ENCODE data around the gene ELAVL1. TPM values are rescaled to one million over a fixed set of nuclear protein-coding genes. Genes with fewer than 3 reads are reported as not detected.

ELAVL1 gene
- total and polyA plus RNA-seq, 8 donors, result 6.6 to 38.4 (median 26.2) TPM

DNA sequence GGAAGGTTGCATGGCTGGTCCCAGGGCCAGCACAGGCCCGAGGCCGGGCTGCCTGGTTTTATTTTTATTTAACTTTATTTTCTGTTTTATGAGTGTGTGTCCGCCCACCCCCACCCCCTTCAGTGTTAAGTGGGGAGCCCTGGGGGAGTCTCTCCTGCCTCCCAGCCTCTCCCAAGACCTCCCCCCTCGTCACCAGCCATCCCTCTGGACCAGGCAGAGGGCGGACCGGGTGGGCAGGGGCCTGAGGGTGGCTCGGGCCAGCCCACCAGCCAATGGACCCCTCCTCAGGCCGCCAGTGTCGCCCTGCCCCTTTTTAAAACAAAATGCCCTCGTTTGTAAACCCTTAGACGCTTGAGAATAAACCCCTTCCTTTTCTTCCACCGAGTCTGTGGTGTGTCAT lies 91.3 kb downstream of the ELAVL1 start:
- WGBS, 2 donors, result 50 to 52% methylated on average over 12 of the region's 12 CpGs
- Histone ChIP-seq H3K9me3 (no peaks in the 10 kb centered on the region), H3K27ac (no peak overlapping the region), H3K4me3 (no peak overlapping the region), H3K27me3 (peaks cover 0 to 6% (median 0%) of the 10 kb centered on the region in 4 donors), H3K4me1 (peaks cover 0 to 18% (median 6%) of the 10 kb centered on the region in 3 donors), H3K36me3 (peaks cover 4 to 29% (median 22%) of the 10 kb centered on the region in 3 donors)
- intact Hi-C loops (cut with DNase I), result no loop called here
- DNase-seq (peak in 1 of 6 donors; percentile 30), ATAC-seq (no peak), FAIRE-seq (no peak)
- TF ChIP-seq, protein P1, sequence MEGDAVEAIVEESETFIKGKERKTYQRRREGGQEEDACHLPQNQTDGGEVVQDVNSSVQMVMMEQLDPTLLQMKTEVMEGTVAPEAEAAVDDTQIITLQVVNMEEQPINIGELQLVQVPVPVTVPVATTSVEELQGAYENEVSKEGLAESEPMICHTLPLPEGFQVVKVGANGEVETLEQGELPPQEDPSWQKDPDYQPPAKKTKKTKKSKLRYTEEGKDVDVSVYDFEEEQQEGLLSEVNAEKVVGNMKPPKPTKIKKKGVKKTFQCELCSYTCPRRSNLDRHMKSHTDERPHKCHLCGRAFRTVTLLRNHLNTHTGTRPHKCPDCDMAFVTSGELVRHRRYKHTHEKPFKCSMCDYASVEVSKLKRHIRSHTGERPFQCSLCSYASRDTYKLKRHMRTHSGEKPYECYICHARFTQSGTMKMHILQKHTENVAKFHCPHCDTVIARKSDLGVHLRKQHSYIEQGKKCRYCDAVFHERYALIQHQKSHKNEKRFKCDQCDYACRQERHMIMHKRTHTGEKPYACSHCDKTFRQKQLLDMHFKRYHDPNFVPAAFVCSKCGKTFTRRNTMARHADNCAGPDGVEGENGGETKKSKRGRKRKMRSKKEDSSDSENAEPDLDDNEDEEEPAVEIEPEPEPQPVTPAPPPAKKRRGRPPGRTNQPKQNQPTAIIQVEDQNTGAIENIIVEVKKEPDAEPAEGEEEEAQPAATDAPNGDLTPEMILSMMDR (IDR thresholded peaks at IDR 0.05), result no peak

DNA sequence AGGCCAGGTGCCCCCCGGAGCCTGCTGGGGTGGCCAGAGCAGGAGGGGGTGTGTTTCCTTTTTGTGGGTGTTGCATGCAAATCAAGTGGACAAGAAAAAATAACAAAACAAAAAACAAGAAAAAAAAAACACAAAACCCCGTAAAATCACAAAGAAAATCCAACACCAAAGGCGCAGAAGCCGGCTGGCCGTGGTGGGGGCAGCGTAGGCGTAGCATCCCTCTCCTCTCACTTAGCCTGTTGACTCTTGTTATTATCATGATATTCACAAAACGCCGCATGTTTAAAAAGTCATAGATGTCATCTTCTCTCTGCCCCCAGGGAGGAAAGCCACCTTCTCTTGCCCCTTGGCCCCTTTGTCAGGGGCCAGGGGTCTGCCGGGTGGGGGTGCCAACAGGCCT lies 91.8 kb downstream of the ELAVL1 start:
- no peak for ATAC-seq
- no peak for FAIRE-seq
- intact Hi-C loops (cut with DNase I), result no loop called here
- peaks cover 0 to 6% (median 0%) of the 10 kb centered on the region in 4 donors for H3K27me3 ChIP-seq
- DNase-seq, result no peak
- 87 to 90% methylated on average over 10 of the region's 10 CpGs for WGBS, 2 donors
- H3K4me1 ChIP-seq, result peaks cover 0 to 18% (median 6%) of the 10 kb centered on the region in 3 donors
- no peak overlapping the region for H3K4me3 ChIP-seq
- H3K36me3 ChIP-seq, result peaks cover 4 to 29% (median 22%) of the 10 kb centered on the region in 3 donors
- TF ChIP-seq, protein P1 (IDR thresholded peaks at IDR 0.05), result no peak
- H3K27ac ChIP-seq, result no peak overlapping the region
- no peaks in the 10 kb centered on the region for H3K9me3 ChIP-seq

DNA sequence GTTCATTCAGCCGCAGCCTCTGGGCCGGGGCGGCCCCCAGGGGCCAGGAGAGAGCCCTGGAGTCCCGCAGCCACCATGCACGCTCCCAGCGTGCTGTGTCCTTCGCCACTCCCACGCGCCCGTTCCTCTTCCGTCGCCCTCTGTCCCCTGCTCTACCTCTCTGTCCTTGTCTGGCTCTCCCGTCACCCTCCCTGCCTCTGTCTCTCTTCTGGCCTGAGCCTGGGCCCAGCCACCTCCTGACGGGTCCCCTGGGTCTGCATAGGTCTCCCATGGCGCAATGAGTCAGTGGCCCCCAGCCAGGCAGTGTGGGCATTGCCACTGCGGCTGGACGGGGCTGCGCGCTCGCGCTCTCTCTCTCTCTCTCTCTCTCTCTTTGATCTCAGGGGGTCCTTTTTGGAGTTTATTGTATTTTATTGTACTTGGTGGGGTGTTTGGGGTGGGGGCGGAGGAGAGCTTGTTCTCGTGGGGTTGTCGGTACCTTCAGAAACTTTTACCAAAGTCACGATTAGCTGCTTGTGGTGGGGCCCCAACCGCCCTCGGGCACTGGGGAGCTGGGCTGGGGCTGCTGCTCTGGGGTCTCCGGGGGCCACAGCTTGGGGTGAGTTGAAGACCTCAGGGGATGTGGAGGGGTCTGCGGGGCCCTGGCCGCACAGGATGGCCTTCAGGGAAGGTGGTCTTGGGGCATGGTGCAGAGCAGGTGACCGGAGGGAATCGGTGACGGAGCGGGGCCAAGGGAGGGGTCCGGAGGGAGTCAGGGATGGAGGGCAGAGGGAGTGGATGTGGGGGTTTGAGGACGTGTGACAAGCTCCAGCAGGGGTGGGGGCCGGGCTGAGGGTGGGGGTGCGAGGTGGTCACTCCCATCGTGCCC lies 92.5 kb downstream of the ELAVL1 start:
- no peak for FAIRE-seq
- H3K4me3 ChIP-seq, result no peak overlapping the region
- intact Hi-C loops (cut with DNase I), result no loop called here
- peaks cover 4 to 29% (median 22%) of the 10 kb centered on the region in 3 donors for H3K36me3 ChIP-seq
- H3K27me3 ChIP-seq, result peaks cover 0 to 6% (median 0%) of the 10 kb centered on the region in 4 donors
- peak in 3 of 6 donors; percentile 39 to 75 (median 55) for DNase-seq
- H3K4me1 ChIP-seq, result peaks cover 0 to 17% (median 6%) of the 10 kb centered on the region in 3 donors
- H3K27ac ChIP-seq, result no peak overlapping the region
- WGBS, 2 donors, result 92 to 94% methylated on average over 39 of the region's 39 CpGs
- TF ChIP-seq, protein P1 (IDR thresholded peaks at IDR 0.05), result no peak
- no peaks in the 10 kb centered on the region for H3K9me3 ChIP-seq
- ATAC-seq, result no peak

DNA sequence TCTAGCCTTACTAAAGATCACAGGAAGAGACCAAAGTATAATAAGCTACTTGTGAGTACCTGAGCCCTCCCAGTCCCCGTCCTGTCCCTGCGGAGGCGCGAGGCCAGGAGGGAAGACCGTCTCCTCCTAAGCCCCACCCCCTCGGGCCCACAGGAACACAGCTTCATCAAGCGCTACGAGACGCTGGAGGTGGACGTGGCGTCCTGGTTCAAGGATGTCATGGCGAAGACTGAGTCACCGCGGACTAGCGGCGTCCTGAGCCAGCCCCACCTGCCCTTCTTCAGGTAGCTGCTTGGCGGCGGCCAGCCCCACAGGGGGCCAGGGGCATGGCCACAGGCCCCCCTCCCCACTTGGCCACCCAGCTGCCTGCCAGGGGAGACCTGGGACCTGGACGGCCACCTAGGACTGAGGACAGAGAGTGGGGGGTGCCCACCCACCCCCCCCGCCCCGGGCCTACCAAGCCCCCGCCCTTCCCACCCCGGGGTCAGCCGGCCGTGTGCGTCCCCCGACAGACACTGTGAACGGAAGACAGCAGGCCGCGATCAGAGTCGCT lies 93.2 kb downstream of the ELAVL1 start:
- ATAC-seq (no peak), DNase-seq (peak in 3 of 6 donors; percentile 40 to 74 (median 53)), FAIRE-seq (no peak)
- intact Hi-C loops (cut with DNase I), result no loop called here
- Histone ChIP-seq H3K4me1 (peaks cover 0 to 10% (median under 1%) of the 10 kb centered on the region in 3 donors), H3K4me3 (no peak overlapping the region), H3K36me3 (peaks cover 4 to 29% (median 22%) of the 10 kb centered on the region in 3 donors), H3K27ac (no peak overlapping the region), H3K9me3 (no peaks in the 10 kb centered on the region), H3K27me3 (peaks cover 0 to 6% (median 0%) of the 10 kb centered on the region in 4 donors)
- 91 to 92% methylated on average over 28 to 31 of the region's 31 CpGs for WGBS, 2 donors
- TF ChIP-seq, protein P1 (IDR thresholded peaks at IDR 0.05), result no peak

Measured in pancreas (tissue), 10 donors.